ENCODE results near the gene FBXL15. TPM values are rescaled to one million over a fixed set of nuclear protein-coding genes. Genes with fewer than 3 reads are reported as not detected.

FBXL15 gene
- total and polyA plus RNA-seq, 2 donors (not counting 1 experiment from before 2014, with no cell fraction given): 2.8 to 7.3 TPM

GRCh38 chr10:102392306-102392705 is 28.3 kb upstream of the FBXL15 start:
- Histone ChIP-seq H3K9me3 (ENCODE audit: control insufficient read depth, insufficient read depth, low read depth, low read length) (no peaks in the 10 kb centered on the region), H2AFZ (ENCODE audit: low read length) (no peak overlapping the region), H3K9ac (ENCODE audit: insufficient read depth, low read length) (no peak overlapping the region), H3K27ac (ENCODE audit: insufficient read depth, low read length) (no peak overlapping the region), H3K4me3 (replicated peaks in 1 of 4; ENCODE audit: control extremely low read depth in 1 of 4, insufficient read depth in 1 of 4, low read depth in 3 of 4, low read length in 4 of 4) (no peak overlapping the region), H3K4me2 (ENCODE audit: extremely low read depth, insufficient read depth, low read length) (no peak overlapping the region), H3K36me3 (ENCODE audit: control insufficient read depth, insufficient read depth, low read length) (no peaks in the 10 kb centered on the region), H3K79me2 (ENCODE audit: control insufficient read depth, insufficient read depth, low read length) (no peaks in the 10 kb centered on the region), H4K20me1 (ENCODE audit: control insufficient read depth, extremely low read depth, insufficient read depth, low read length) (no peaks in the 10 kb centered on the region), H3K27me3 (ENCODE audit: control insufficient read depth, insufficient read depth, low read length) (no peaks in the 10 kb centered on the region), H3K4me1 (ENCODE audit: control insufficient read depth, extremely low read depth, insufficient read depth, low read length) (no peaks in the 10 kb centered on the region)
- no peak for DNase-seq (ENCODE audit: low read depth in 2 of 2)
- TF ChIP-seq EZH2 (IDR thresholded peaks at IDR 0.05; ENCODE audit: low read length, missing control alignments) (no peak), CTCF (conservative IDR thresholded peaks at IDR 0.05 in 1 of 2, IDR thresholded peaks at IDR 0.05 in 1 of 2; ENCODE audit: low read depth in 1 of 2, low read length in 2 of 2) (no peak)

GRCh38 chr10:102393411-102394078 is 27.1 kb upstream of the FBXL15 start:
- Histone ChIP-seq H3K27me3 (ENCODE audit: control insufficient read depth, insufficient read depth, low read length) (no peaks in the 10 kb centered on the region), H4K20me1 (ENCODE audit: control insufficient read depth, extremely low read depth, insufficient read depth, low read length) (no peaks in the 10 kb centered on the region), H3K9me3 (ENCODE audit: control insufficient read depth, insufficient read depth, low read depth, low read length) (no peaks in the 10 kb centered on the region), H3K36me3 (ENCODE audit: control insufficient read depth, insufficient read depth, low read length) (peaks cover 2% of the 10 kb centered on the region), H3K79me2 (ENCODE audit: control insufficient read depth, insufficient read depth, low read length) (no peaks in the 10 kb centered on the region), H3K27ac (ENCODE audit: insufficient read depth, low read length) (peak overlapping the region; percentile 95), H3K9ac (ENCODE audit: insufficient read depth, low read length) (peak overlapping the region; percentile 93), H3K4me1 (ENCODE audit: control insufficient read depth, extremely low read depth, insufficient read depth, low read length) (no peaks in the 10 kb centered on the region), H3K4me3 (replicated peaks in 1 of 4; ENCODE audit: control extremely low read depth in 1 of 4, insufficient read depth in 1 of 4, low read depth in 3 of 4, low read length in 4 of 4) (peak overlapping the region; percentile 60 to 87 (median 68)), H3K4me2 (ENCODE audit: extremely low read depth, insufficient read depth, low read length) (peak overlapping the region; percentile 83), H2AFZ (ENCODE audit: low read length) (peak overlapping the region; percentile 61)
- peak in 1 of 2 donors; percentile 77 for TF ChIP-seq CTCF (conservative IDR thresholded peaks at IDR 0.05 in 1 of 2, IDR thresholded peaks at IDR 0.05 in 1 of 2; ENCODE audit: low read depth in 1 of 2, low read length in 2 of 2)
- TF ChIP-seq EZH2 (IDR thresholded peaks at IDR 0.05; ENCODE audit: low read length, missing control alignments): no peak
- DNase-seq (ENCODE audit: low read depth in 2 of 2): no peak

- Histone ChIP-seq H3K9ac (ENCODE audit: insufficient read depth, low read length) (peak overlapping the region; percentile 93), H3K4me1 (ENCODE audit: control insufficient read depth, extremely low read depth, insufficient read depth, low read length) (no peaks in the 10 kb centered on the region), H4K20me1 (ENCODE audit: control insufficient read depth, extremely low read depth, insufficient read depth, low read length) (no peaks in the 10 kb centered on the region), H3K36me3 (ENCODE audit: control insufficient read depth, insufficient read depth, low read length) (peaks cover 2% of the 10 kb centered on the region), H3K9me3 (ENCODE audit: control insufficient read depth, insufficient read depth, low read depth, low read length) (no peaks in the 10 kb centered on the region), H3K27me3 (ENCODE audit: control insufficient read depth, insufficient read depth, low read length) (no peaks in the 10 kb centered on the region), H3K4me2 (ENCODE audit: extremely low read depth, insufficient read depth, low read length) (peak overlapping the region; percentile 97), H3K27ac (ENCODE audit: insufficient read depth, low read length) (peak overlapping the region; percentile 95), H2AFZ (ENCODE audit: low read length) (peak overlapping the region; percentile 84), H3K4me3 (replicated peaks in 1 of 4; ENCODE audit: control extremely low read depth in 1 of 4, insufficient read depth in 1 of 4, low read depth in 3 of 4, low read length in 4 of 4) (peak overlapping the region; percentile 60 to 87 (median 68)), H3K79me2 (ENCODE audit: control insufficient read depth, insufficient read depth, low read length) (no peaks in the 10 kb centered on the region)
- DNase-seq (ENCODE audit: low read depth in 2 of 2): peak; percentile 86 to 90
- no peak for TF ChIP-seq EZH2 (IDR thresholded peaks at IDR 0.05; ENCODE audit: low read length, missing control alignments)
- TF ChIP-seq CTCF (conservative IDR thresholded peaks at IDR 0.05 in 1 of 2, IDR thresholded peaks at IDR 0.05 in 1 of 2; ENCODE audit: low read depth in 1 of 2, low read length in 2 of 2): peak in 1 of 2 donors; percentile 78
Measured at GRCh38 chr10:102394079-102394800, 26.4 kb upstream of the FBXL15 start.
